IMR-90 (cell line): Measurements from ENCODE around the gene SAT2. TPM values are rescaled to one million over a fixed set of nuclear protein-coding genes. Genes with fewer than 3 reads are reported as not detected.

Experiments
- ATAC-seq: fragments of 200-7000 bp; cut with Tn5 transposase; 2 replicates; pipeline ENCODE4 v1.9.1; 2020; ENCODE audit warnings: low read depth, mild to moderate bottlenecking, moderate library complexity
- BruUV-seq: library from RNA; stranded (reverse); fragments of 400-500 nt; replicated peaks from 2 replicates; lab custom pipeline; 2021; lab: Mats Ljungman, UMichigan
- CTCF ChIA-PET: fragments of 300-600 bp; formaldehyde crosslinking; extraction: SDS; loops from one replicate; lab custom pipeline; 2021; ENCODE audit warnings: antibody characterized with exemption; lab: Yijun Ruan, JAX
- POLR2A ChIA-PET: fragments of 300-600 bp; sonication (Branson Sonifier 250); formaldehyde crosslinking; loops from one replicate; lab custom pipeline; 2022; ENCODE audit warnings: antibody characterized with exemption; ENCODE audit not compliant: unreplicated experiment; lab: Charles Lee
- DNase-seq: peaks from one replicate; pipeline ENCODE4 v3.0.0; 2013
- H2AFZ ChIP-seq: replicated peaks from 2 replicates; pipeline ENCODE3; 2013; ENCODE audit warnings: low read length, mild to moderate bottlenecking; ENCODE audit not compliant: poor library complexity
- H2AK5ac ChIP-seq: 2 replicates; pipeline ENCODE4 v1.6.1; 2013; ENCODE audit warnings: low read depth, low read length, inconsistent platforms
- H2AK9ac ChIP-seq: replicated peaks from 2 replicates; pipeline ENCODE3; 2013; ENCODE audit warnings: mild to moderate bottlenecking, low read depth, low read length, moderate library complexity; ENCODE audit not compliant: poor library complexity
- H2BK120ac ChIP-seq: 2 replicates; pipeline ENCODE4 v1.6.1; 2013; ENCODE audit warnings: low read depth, low read length, inconsistent platforms
- H2BK15ac ChIP-seq: 3 replicates; pipeline ENCODE4 v1.6.1; 2013; ENCODE audit warnings: low read depth, low read length, inconsistent platforms
- H2BK20ac ChIP-seq: 2 replicates; pipeline ENCODE4 v1.6.1; 2013; ENCODE audit warnings: low read depth, mild to moderate bottlenecking, inconsistent platforms, low read length, moderate library complexity
- H2BK5ac ChIP-seq: 2 replicates; pipeline ENCODE4 v1.6.1; 2013; ENCODE audit warnings: mild to moderate bottlenecking, low read depth, low read length, inconsistent platforms; ENCODE audit not compliant: poor library complexity, severe bottlenecking
- H3K14ac ChIP-seq: replicated peaks from 2 replicates; pipeline ENCODE4 v1.6.1; 2013; ENCODE audit warnings: low read depth, low read length, inconsistent platforms
- H3K18ac ChIP-seq: 2 replicates; pipeline ENCODE4 v1.6.1; 2013; ENCODE audit warnings: low read depth, low read length, control low read depth
- H3K23ac ChIP-seq: 2 replicates; pipeline ENCODE4 v1.6.1; 2013; ENCODE audit warnings: low read depth, low read length, inconsistent platforms
- H3K27ac ChIP-seq: 2 replicates; pipeline ENCODE4 v1.5.1; 2013; ENCODE audit warnings: mild to moderate bottlenecking, control low read depth, low read length; ENCODE audit not compliant: insufficient read depth
- H3K27me3 ChIP-seq: 2 replicates; pipeline ENCODE4 v1.6.1; 2013; ENCODE audit warnings: low read length; ENCODE audit not compliant: control insufficient read depth, insufficient read depth
- H3K36me3 ChIP-seq: 2 replicates; pipeline ENCODE4 v1.6.1; 2013; ENCODE audit warnings: low read length, mixed read lengths; ENCODE audit not compliant: control insufficient read depth, insufficient read depth
- H3K4ac ChIP-seq: 2 replicates; pipeline ENCODE4 v1.6.1; 2013; ENCODE audit warnings: low read depth, low read length, inconsistent platforms
- H3K4me1 ChIP-seq: 2 replicates; pipeline ENCODE4 v1.6.1; 2013; ENCODE audit warnings: low read length, mixed read lengths; ENCODE audit not compliant: control insufficient read depth, insufficient read depth
- H3K4me2 ChIP-seq: 2 replicates; pipeline ENCODE4 v1.6.1; 2013; ENCODE audit warnings: low read depth, mild to moderate bottlenecking, control low read depth, low read length, moderate library complexity
- H3K4me3 ChIP-seq: 2 replicates; pipeline ENCODE4 v1.5.1; 2013; ENCODE audit warnings: low read depth, mild to moderate bottlenecking, control low read depth, low read length, moderate library complexity; ENCODE audit not compliant: insufficient read depth
- H3K56ac ChIP-seq: 2 replicates; pipeline ENCODE4 v1.6.1; 2013; ENCODE audit warnings: low read length, inconsistent platforms; ENCODE audit not compliant: insufficient read depth; ENCODE audit errors: extremely low read depth
- H3K79me1 ChIP-seq, 2 experiments: 2 replicates each; pipeline ENCODE4 v1.6.1; 2013; ENCODE audit warnings: low read length in 2 of 2, inconsistent platforms in 1 of 2, low read depth in 1 of 2
- H3K9ac ChIP-seq: 2 replicates; pipeline ENCODE4 v1.6.1; 2013; ENCODE audit warnings: low read depth, low read length, control low read depth
- H3K9me1 ChIP-seq: 2 replicates; pipeline ENCODE4 v1.6.1; 2013; ENCODE audit warnings: low read length, inconsistent platforms; ENCODE audit not compliant: insufficient read depth
- H3K9me3 ChIP-seq: 2 replicates; pipeline ENCODE4 v1.6.1; 2013; ENCODE audit warnings: low read length; ENCODE audit not compliant: control insufficient read depth, insufficient read depth
- H4K20me1 ChIP-seq: 2 replicates; pipeline ENCODE4 v1.6.1; 2013; ENCODE audit warnings: low read length, inconsistent platforms; ENCODE audit not compliant: insufficient read depth
- H4K5ac ChIP-seq: 2 replicates; pipeline ENCODE4 v1.6.1; 2013; ENCODE audit warnings: mild to moderate bottlenecking, low read depth, low read length, control low read depth
- H4K8ac ChIP-seq, 2 experiments: 2 replicates each; pipeline ENCODE4 v1.6.1; 2013; ENCODE audit warnings: low read depth in 2 of 2, low read length in 2 of 2, control low read depth in 1 of 2, inconsistent platforms in 1 of 2
- H4K91ac ChIP-seq: 2 replicates; pipeline ENCODE4 v1.6.1; 2013; ENCODE audit warnings: low read depth, low read length, inconsistent platforms; ENCODE audit not compliant: insufficient read depth
- BHLHE40 ChIP-seq: fragments of 150-350 bp; IDR thresholded peaks from 2 replicates; pipeline ENCODE4 v1.6.1; 2016; ENCODE audit warnings: mild to moderate bottlenecking, low read depth, low read length
- CEBPB ChIP-seq: IDR thresholded peaks from 2 replicates; pipeline ENCODE4 v1.6.1; 2012; ENCODE audit warnings: low read depth, low read length, improper control_type of control experiment
- FOS ChIP-seq: fragments of 150-350 bp; IDR thresholded peaks from 2 replicates; pipeline ENCODE4 v1.6.1; 2016; ENCODE audit warnings: low read depth, low read length
- MAZ ChIP-seq: IDR thresholded peaks from 2 replicates; pipeline ENCODE4 v1.6.1; 2012; ENCODE audit warnings: low read depth, mild to moderate bottlenecking, low read length, improper control_type of control experiment, moderate library complexity, borderline replicate concordance
- MXI1 ChIP-seq: IDR thresholded peaks from 2 replicates; pipeline ENCODE4 v1.6.1; 2012; ENCODE audit warnings: low read depth, mild to moderate bottlenecking, low read length, moderate library complexity, borderline replicate concordance
- POLR2A ChIP-seq: IDR thresholded peaks from 2 replicates; pipeline ENCODE4 v1.6.1; 2012; ENCODE audit warnings: mild to moderate bottlenecking, low read depth, low read length
- RCOR1 ChIP-seq: IDR thresholded peaks from 2 replicates; pipeline ENCODE4 v1.6.1; 2012; ENCODE audit warnings: mild to moderate bottlenecking, low read length, improper control_type of control experiment; ENCODE audit not compliant: insufficient replicate concordance
- RFX5 ChIP-seq: IDR thresholded peaks from 2 replicates; pipeline ENCODE4 v1.8.0; 2012; ENCODE audit warnings: low read depth, mild to moderate bottlenecking, low read length, moderate library complexity
- SMC3 ChIP-seq: fragments of 150-350 bp; IDR thresholded peaks from 2 replicates; pipeline ENCODE4 v1.6.1; 2016; ENCODE audit warnings: low read depth, mild to moderate bottlenecking, antibody characterized with exemption, low read length, moderate library complexity
- WGBS, 2 experiments: methylation state at CpG; one replicate each; pipeline versions ENCODE4 v1.1.5 to v1.1.7; 2013; ENCODE audit warnings: missing lambda C conversion rate in 2 of 2; ENCODE audit not compliant: insufficient read length in 1 of 2; ENCODE audit errors: extremely low coverage in 2 of 2; 5-methylcytosine and 5-hydroxymethylcytosine counted together
- dilution Hi-C: fragments of 300-500 bp; cut with HindIII; formaldehyde crosslinking; loops from one replicate; pipeline ENCODE4 v1.14.3; 2018; ENCODE audit warnings: low sequenced_read_pairs; ENCODE audit not compliant: unreplicated experiment
- in situ Hi-C: fragments of 300-500 bp; cut with MboI; formaldehyde crosslinking; loops from 3 replicates; pipeline ENCODE4 v1.14.3; 2019; ENCODE audit warnings: low sequenced_read_pairs, inconsistent platforms, mixed read lengths
- intact Hi-C: fragments of 100-400 bp; cut with micrococcal nuclease; formaldehyde crosslinking; loops from 2 replicates; pipeline ENCODE4 v1.10.0; 2022
- polyA plus RNA-seq, 3 experiments: library from polyadenylated mRNA; depleted of rRNA; stranded (reverse); fragments of >200 nt; gene quantifications; 2 replicates each; pipeline ENCODE4 v1.2.3, GENCODE V29; 2012; ENCODE audit warnings: low replicate concordance in 1 of 3
- total RNA-seq: library from RNA; depleted of rRNA; stranded (reverse); fragments of >200 nt; gene quantifications from 2 replicates; pipeline ENCODE4 v1.2.3, GENCODE V29; 2012
- TF ChIP-seq, protein P1 (sequence below): fragments of 150-350 bp; IDR thresholded peaks from 2 replicates; pipeline ENCODE4 v1.6.1; 2016; ENCODE audit warnings: low read depth, mild to moderate bottlenecking, low read length, moderate library complexity, borderline replicate concordance
- TF ChIP-seq, protein P2 (sequence below): fragments of 150-350 bp; IDR thresholded peaks from 2 replicates; pipeline ENCODE4 v1.6.1; 2017; ENCODE audit warnings: mild to moderate bottlenecking, antibody characterized with exemption, low read length, low read depth
- TF ChIP-seq, protein P3 (sequence below): conservative IDR thresholded peaks from 2 replicates; pipeline ENCODE4 v1.5.1; 2012; ENCODE audit warnings: mild to moderate bottlenecking, low read depth, low read length, improper control_type of control experiment

SAT2 gene
- total and polyA plus RNA-seq, 2 of the 4 experiments (the other 2 are of a cell fraction) = 20.4 to 45.9 TPM

DNA sequence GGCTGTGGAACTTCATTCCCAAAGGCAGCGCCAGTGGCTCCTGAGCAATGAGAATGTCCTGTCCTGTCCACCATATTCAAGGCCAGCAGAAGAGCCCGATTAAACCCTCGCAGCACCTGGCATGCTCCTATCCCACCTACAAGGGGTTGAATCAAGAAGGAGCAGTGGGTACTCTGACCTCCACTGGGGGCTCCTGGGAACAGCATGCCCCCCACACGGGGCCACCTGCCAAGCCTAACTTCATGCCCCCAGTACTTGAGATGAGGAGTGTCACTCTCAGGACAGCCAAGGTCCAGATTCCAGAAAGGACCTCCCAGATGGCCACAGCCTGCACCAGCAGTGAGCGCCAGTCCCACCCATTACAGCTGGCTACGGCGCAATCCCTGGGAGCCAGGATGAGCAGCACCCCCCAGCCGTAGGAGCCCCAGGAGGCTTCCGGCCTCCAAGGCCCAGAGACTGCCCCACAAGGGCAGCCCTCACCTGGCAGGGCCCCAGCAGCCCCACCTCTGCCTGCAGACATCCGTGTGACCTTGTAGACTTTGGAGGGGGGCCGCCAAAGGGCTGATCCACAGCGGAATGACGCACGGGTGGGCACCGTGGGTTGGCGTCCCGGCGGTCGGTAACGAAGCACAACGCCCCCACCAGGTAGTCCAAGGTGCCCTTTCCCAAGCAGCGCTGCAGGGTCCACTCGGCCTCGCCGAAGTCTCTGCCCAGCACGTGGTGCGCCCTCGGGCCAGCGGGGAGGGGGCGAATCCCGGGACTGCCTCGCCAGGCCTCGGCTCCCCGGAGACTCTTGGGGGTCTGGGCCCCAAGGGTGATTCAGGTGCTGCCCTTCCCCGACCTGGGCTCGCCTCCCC is 45.0 kb downstream of the SAT2 start:
- intact Hi-C loops = no loop called here
- H3K79me1 ChIP-seq = peaks cover 20 to 79% of the 10 kb centered on the region in 2 experiments
- H2AFZ ChIP-seq = peak overlapping the region; percentile 99
- no peak overlapping the region for H3K9ac ChIP-seq
- no peak overlapping the region for H3K56ac ChIP-seq
- H3K4me1 ChIP-seq = peaks cover 35% of the 10 kb centered on the region
- H2BK120ac ChIP-seq = peak overlapping the region; percentile 65; the same call in 1 of the 2 replicates
- peaks cover 24% of the 10 kb centered on the region for H3K36me3 ChIP-seq
- H3K9me3 ChIP-seq = no peaks in the 10 kb centered on the region
- H3K4me2 ChIP-seq = peak overlapping the region; percentile 51
- ATAC-seq = no peak
- 92% methylated on average over 15 of the region's 36 CpGs; no CpG with 5 or more reads in 1 of the 2 experiments for WGBS, 2 experiments
- H3K9me1 ChIP-seq = peaks cover 30% of the 10 kb centered on the region
- dilution Hi-C loops = no loop called here
- peak overlapping the region; percentile 93 for H3K27ac ChIP-seq
- H4K8ac ChIP-seq = peak overlapping the region; percentile 63 to 95
- H3K23ac ChIP-seq = 0 out of 2 replicates have a peak overlapping the region, but pooled peaks have one; percentile 27
- H4K91ac ChIP-seq = peak overlapping the region; percentile 97
- in situ Hi-C loops = no loop called here
- H3K4ac ChIP-seq = peak overlapping the region; percentile 95
- no peak overlapping the region for H2BK15ac ChIP-seq
- H3K18ac ChIP-seq = peak overlapping the region; percentile 10
- CTCF ChIA-PET = no interaction called here
- DNase-seq = no peak
- peak overlapping the region; percentile 58 for H3K14ac ChIP-seq
- peak overlapping the region; percentile 95 for H4K5ac ChIP-seq
- H2BK5ac ChIP-seq = peak overlapping the region; percentile 87
- BruUV-seq = no TSS peak
- peak overlapping the region; percentile 100 for H2AK9ac ChIP-seq
- no peaks in the 10 kb centered on the region for H3K27me3 ChIP-seq
- no peak for TF ChIP-seq RCOR1
- TF ChIP-seq RFX5 = no peak
- TF ChIP-seq, protein P1, sequence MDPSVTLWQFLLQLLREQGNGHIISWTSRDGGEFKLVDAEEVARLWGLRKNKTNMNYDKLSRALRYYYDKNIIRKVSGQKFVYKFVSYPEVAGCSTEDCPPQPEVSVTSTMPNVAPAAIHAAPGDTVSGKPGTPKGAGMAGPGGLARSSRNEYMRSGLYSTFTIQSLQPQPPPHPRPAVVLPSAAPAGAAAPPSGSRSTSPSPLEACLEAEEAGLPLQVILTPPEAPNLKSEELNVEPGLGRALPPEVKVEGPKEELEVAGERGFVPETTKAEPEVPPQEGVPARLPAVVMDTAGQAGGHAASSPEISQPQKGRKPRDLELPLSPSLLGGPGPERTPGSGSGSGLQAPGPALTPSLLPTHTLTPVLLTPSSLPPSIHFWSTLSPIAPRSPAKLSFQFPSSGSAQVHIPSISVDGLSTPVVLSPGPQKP = no peak
- no peak for TF ChIP-seq MAZ
- TF ChIP-seq MXI1 = no peak
- TF ChIP-seq SMC3 = no peak
- TF ChIP-seq, protein P2, sequence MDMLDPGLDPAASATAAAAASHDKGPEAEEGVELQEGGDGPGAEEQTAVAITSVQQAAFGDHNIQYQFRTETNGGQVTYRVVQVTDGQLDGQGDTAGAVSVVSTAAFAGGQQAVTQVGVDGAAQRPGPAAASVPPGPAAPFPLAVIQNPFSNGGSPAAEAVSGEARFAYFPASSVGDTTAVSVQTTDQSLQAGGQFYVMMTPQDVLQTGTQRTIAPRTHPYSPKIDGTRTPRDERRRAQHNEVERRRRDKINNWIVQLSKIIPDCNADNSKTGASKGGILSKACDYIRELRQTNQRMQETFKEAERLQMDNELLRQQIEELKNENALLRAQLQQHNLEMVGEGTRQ = no peak
- no peak for TF ChIP-seq CEBPB
- TF ChIP-seq BHLHE40 = no peak
- TF ChIP-seq, protein P3, sequence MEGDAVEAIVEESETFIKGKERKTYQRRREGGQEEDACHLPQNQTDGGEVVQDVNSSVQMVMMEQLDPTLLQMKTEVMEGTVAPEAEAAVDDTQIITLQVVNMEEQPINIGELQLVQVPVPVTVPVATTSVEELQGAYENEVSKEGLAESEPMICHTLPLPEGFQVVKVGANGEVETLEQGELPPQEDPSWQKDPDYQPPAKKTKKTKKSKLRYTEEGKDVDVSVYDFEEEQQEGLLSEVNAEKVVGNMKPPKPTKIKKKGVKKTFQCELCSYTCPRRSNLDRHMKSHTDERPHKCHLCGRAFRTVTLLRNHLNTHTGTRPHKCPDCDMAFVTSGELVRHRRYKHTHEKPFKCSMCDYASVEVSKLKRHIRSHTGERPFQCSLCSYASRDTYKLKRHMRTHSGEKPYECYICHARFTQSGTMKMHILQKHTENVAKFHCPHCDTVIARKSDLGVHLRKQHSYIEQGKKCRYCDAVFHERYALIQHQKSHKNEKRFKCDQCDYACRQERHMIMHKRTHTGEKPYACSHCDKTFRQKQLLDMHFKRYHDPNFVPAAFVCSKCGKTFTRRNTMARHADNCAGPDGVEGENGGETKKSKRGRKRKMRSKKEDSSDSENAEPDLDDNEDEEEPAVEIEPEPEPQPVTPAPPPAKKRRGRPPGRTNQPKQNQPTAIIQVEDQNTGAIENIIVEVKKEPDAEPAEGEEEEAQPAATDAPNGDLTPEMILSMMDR = no peak
- no peak for TF ChIP-seq POLR2A
- no peak for TF ChIP-seq FOS
- H3K4me3 ChIP-seq = no peak overlapping the region
- no peak overlapping the region for H2BK20ac ChIP-seq
- H4K20me1 ChIP-seq = peaks cover 27% of the 10 kb centered on the region
- peak overlapping the region; percentile 92 for H2AK5ac ChIP-seq
- POLR2A ChIA-PET = interaction anchor here (0.6 to 1.0 kb wide), 3 partner anchors 14 to 97 kb away, joined by 3 read pairs; no protein-coding TSS in a partner anchor
